Activated naive CD4-positive, alpha-beta T cell (primary cell): ENCODE data around the gene HIBADH.
"Not testable (repeated sequence)": the region's sequence is repeated elsewhere in the genome, so short reads cannot be mapped to it uniquely, and the experiment has no call there.

Experiments
- DNase-seq, 4 experiments: peaks; one replicate each; lab custom pipeline; 2025; lab: John Stamatoyannopoulos, UW

HIBADH gene

GRCh38 chr7:27547401-27547800 is 115.3 kb downstream of the HIBADH start:
- no peak for DNase-seq

GRCh38 chr7:27546610-27547009 is 116.1 kb downstream of the HIBADH start:
- DNase-seq, result no peak

GRCh38 chr7:27535795-27536194 is 126.9 kb downstream of the HIBADH start:
- no peak for DNase-seq

- no peak for DNase-seq
Measured at GRCh38 chr7:27533652-27534081, 129.0 kb downstream of the HIBADH start.

GRCh38 chr7:27532314-27532713 is 130.4 kb downstream of the HIBADH start:
- DNase-seq, result no peak

- DNase-seq, result no peak
Measured at GRCh38 chr7:27527348-27527714, 135.4 kb downstream of the HIBADH start.

- no peak for DNase-seq
Measured at GRCh38 chr7:27526611-27527347, 135.9 kb downstream of the HIBADH start.

GRCh38 chr7:27526131-27526530 is 136.6 kb downstream of the HIBADH start:
- DNase-seq, result no peak

GRCh38 chr7:27523321-27523720 is 139.4 kb downstream of the HIBADH start:
- DNase-seq, result no peak

- DNase-seq, result no peak
Measured at GRCh38 chr7:27522566-27522965, 140.1 kb downstream of the HIBADH start.

- no peak for DNase-seq
Measured at GRCh38 chr7:27520815-27521790, 141.6 kb downstream of the HIBADH start.

GRCh38 chr7:27519793-27520469 is 142.8 kb downstream of the HIBADH start:
- DNase-seq, result no peak

- DNase-seq, result no peak
Measured at GRCh38 chr7:27518561-27519350, 143.9 kb downstream of the HIBADH start.

GRCh38 chr7:27516421-27516820 is 146.3 kb downstream of the HIBADH start:
- no peak for DNase-seq

- DNase-seq, result no peak
Measured at GRCh38 chr7:27515933-27516332, 146.8 kb downstream of the HIBADH start.

- no peak for DNase-seq
Measured at GRCh38 chr7:27514861-27515260, 147.8 kb downstream of the HIBADH start.

GRCh38 chr7:27513885-27514284 is 148.8 kb downstream of the HIBADH start:
- no peak for DNase-seq

GRCh38 chr7:27511370-27511769 is 151.3 kb downstream of the HIBADH start:
- DNase-seq, result not testable (repeated sequence)

GRCh38 chr7:27510541-27510940 is 152.1 kb downstream of the HIBADH start:
- DNase-seq, result no peak

GRCh38 chr7:27501879-27502278 is 160.8 kb downstream of the HIBADH start:
- not testable (repeated sequence) for DNase-seq

- no peak for DNase-seq
Measured at GRCh38 chr7:27501001-27501400, 161.7 kb downstream of the HIBADH start.

- DNase-seq, result no peak
Measured at GRCh38 chr7:27492224-27492623, 170.5 kb downstream of the HIBADH start.
